CD4-positive, alpha-beta T cell treated with Interleukin-2 at 100 ng/mL for 4 hours (primary cell): ENCODE measurements around the gene PRMT5.
"Not testable (repeated sequence)": the region's sequence is repeated elsewhere in the genome, so short reads cannot be mapped to it uniquely, and the experiment has no call there.

Experiments
- DNase-seq: peaks from one replicate; pipeline ENCODE4 v3.0.0-alpha.2; 2020; ENCODE audit warnings: low spot score

The PRMT5 gene

DNA sequence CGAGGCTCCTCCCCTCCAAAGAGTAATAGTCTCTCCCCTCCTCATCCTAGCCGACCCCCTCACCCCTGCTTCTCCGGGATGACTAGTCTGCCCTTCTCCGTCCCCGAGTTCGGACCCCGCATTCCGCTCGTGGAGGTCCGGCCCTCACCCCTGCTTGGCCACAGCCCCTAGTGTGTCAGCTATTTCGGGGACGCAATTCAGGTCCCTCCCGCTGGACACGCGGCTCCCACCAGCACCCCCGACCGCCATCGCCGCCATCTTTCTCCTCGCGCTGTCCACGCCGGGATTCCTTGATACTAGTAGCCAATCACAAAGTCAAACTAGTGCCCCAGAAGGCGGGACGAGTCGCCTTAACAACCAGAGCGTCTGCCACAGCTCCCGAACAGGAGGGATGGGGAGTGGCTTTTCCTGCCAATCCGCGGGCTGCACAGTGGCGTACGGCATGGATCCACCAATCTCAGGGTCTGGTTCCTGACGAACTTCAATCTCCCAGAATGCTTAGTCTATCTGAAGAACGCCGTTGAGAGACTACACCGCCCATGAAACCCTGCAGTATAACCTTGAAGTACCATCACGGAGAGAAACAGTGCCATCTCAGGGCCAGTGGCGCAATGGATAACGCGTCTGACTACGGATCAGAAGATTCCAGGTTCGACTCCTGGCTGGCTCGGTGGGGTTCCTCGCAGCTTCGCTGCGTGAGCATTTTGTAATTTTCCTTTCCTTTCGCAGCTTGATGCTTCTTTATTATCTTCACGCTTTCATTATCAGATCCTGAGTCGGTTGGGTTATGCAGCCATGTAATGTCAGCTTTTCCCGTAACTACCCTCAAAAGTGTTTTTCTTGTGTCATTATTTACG is at the start of gene PRMT5:
PRMT5 (minus strand) TSS at position 273 of the 857 bp plus-strand sequence; CDS start at position 258, 15 bp downstream.
- DNase-seq: peak; percentile 99

DNA sequence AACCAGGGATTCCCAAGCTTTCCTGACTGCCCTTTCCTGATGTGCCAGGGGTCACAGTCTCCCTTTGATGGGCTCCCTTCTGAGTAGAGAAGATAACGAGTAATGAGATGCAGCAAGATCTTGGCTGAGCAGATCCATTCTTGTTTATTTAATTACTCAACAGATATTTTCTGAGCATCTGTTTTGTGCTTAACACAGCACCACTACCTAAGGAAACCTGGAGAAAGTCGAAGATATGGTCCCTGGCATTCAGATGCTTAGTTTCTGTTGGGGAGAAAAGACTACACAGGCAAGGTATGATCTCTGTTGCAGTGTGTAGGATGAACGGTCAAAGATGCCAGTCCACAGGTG is 49.3 kb upstream of the PRMT5 start:
- DNase-seq: no peak

DNA sequence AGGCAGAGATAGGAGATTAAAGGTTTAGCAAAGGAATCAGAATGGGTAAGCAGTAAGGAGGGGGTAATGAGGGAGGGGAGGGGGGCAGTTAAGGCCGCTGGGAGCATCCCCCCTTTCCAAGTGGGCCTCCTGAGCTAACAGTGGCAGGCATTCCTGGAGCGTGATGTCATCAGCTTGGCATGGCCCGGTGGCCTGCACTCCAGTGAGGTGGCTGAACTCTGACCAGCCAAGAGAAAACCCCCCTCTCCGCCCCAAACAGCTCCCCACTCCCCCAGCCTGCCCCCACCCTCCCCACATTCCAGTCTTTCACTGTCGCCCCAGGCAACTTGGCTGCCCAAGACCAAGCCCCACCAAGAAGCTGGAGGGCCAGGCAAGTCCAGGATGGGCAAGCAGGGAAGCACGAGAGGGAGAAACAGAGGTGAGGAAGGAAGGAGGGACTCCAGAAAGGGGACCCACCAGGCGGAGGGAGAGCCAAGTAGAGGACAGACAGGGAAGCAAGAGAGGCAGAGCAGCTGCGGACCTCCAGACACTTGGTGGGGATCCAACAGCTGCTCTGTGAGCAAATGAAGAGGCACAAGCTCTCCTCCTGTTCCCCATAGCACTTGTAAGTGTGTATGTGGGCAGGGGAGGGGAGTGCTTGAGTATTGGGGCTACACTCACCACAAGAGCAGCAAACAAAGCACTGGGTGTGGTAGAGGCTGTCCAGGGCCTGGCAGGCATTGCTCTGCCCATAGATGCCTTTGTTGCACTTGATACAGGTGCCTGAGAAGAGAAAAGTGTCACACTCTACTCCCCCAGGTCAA is 48.7 kb upstream of the PRMT5 start:
- DNase-seq: no peak

DNA sequence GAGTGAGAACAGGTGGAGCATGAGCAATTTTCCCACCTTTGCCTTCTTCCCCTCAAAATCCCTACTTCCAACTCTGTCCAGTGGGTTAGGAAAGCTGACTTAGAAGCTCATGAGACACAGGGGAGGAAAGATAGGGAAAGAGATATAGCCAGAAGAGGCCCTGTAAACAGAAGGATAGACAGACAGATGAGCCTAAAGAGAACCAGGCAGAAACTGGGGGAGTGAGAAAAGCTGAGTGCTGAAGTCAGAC is 48.2 kb upstream of the PRMT5 start:
- DNase-seq: no peak

DNA sequence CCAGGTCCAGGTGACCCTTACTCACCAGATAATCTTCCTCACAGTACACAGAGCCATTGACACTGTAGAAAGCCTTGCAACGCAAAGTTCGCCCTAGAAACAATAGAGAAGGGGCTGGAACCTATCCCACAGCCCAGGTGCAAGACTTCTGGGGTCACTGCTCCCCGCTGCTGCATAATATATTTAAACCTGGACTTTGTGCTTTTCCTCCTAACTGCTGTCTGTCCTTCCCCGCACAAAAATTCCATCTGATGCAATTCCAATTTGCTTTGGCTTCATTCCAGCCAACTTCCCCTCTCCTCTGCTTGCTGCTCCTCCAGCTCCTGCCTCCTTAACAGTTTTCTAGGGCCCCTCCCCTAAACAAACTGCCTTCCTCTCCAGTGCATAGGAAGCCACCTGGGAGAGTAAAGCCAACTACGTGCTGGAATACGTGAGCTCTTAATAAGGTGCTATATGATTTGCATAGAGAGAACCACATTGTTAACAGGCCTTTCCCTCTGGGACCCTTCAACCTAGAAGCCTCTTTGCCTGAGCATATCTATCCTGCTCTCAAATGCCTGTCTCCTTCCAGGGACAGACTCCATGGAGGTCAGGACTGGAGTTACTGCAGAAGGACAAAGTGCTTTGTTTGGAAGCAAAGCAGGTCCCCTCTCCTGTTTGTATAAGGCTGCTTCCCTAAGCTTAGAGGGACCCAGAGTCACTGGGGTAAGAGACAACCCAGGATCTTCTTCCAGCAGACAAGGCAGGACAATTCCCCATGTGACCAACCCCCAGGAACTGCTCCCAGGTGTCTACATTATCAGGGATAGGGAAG is 47.7 kb upstream of the PRMT5 start:
- DNase-seq: no peak

DNA sequence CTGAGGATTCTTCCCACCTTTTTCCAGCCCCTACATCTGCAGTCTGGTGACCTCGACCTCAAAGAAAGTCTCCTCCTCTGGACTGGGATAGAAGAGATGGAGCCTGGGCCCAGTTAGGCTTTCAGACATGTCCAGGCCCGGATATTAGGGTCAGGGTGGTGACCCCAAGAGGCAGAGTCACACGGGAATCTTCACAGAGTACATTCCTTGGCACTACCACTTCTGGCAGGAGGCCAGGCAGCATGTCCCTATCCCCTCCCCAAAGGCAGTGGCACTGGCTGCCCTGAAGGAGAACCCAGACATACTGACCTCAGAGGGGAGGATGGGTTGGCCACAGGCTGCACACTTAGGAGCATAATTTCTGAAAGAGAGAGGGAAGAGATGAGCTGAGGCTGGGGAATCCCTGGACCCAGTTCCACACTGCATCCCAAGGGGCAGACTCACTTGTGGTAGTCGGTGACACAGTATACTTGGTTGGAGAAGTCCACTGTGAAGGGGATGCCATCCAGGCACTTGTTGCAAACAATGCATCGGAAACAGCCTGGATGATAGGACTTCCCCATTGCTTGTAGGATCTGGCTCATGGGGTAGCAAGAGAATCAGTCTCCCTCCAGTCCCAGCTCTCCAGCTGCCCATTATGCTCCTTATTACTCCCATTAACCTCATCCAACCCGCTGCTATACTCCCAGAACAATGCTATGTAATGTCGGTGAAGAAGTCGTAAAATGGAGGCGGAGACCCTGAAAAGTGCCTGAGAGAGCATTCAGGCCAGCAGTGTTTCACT is 45.5 kb upstream of the PRMT5 start:
- DNase-seq: no peak

DNA sequence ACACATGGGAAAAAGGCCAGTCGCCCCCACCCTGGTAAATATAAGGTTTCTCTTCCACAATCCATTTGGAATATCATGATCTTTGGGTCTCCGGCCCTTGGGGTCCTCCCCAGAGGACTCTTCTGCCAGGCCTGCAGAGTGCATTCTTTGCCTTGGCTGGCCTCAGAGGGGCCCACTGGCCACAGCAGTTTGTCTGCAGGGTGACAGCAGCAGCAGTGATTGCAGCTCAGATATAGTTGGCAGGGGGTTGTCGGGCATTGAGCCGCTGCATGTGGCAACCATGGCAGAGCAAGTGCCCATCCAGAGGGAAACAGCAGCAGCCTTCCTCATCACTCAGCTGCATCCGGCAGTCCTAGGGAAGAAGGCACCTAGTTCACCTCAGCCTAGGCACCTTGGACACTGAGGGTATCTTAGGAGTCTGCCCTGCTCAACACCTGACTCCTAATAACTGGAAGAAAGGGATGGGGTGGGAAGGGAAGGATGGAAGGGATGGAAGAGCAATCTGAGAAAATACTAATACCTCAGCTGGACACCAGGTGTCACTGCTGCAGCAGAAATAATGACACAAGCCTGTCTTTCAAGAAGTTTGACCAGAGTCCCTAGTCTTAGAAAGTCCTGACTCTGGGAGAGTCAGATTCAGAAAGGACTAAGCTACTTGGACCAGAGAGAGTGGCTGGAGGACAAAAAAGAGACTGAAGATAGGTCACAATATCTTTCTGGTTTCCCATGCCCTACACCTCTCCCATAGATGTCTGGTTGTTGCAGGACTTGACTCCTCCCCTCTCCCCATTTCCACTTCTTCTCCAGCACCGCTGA is 44.2 kb upstream of the PRMT5 start:
- peak; percentile 52 for DNase-seq

DNA sequence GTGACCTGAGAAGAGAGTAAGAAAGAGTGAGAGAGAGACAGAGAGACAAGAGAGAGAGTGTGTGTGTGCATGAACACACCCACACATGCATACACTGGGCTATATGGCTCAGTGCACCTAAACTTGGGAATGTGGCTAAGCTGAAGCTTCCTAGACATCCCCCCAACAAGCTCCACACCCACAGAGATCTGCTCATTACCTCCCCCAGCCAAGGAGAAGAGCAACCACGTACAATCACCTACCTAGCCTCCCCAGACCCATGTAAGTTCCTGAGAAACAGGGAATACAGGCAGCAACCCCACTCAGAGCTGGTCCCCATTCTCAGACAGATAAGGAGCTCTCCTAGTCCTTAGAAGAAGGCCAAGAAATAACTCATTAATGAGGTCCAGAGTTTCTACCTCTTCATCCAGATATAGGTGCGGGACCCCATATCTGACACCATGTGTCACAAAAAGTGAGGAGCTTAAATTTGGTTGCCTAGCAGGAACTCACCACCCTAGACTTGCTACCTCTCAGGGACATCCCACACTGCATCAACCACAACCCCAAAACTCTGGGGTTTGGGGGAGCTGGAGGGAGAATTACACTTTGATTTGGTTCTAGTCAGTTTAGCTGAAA is 43.2 kb upstream of the PRMT5 start:
- DNase-seq: no peak

DNA sequence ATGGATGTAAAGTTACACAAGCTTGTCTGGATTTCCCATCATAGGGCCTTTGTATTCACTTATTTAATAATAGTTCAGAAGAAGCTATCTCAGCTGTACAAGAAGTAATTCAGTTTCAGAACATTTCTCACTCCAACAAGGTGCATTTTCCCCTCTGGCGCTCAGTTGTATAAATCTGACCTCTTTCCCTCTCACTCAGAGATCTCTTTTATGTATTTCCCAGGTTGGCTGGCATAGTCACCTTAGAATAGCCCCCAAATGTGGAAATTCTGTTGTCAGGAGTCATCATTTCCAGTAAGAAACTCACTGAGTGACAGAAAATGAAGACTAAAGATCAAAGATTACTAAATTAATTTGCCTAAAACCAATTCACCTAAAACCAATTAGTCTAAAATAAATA is 42.0 kb upstream of the PRMT5 start:
- DNase-seq: no peak

DNA sequence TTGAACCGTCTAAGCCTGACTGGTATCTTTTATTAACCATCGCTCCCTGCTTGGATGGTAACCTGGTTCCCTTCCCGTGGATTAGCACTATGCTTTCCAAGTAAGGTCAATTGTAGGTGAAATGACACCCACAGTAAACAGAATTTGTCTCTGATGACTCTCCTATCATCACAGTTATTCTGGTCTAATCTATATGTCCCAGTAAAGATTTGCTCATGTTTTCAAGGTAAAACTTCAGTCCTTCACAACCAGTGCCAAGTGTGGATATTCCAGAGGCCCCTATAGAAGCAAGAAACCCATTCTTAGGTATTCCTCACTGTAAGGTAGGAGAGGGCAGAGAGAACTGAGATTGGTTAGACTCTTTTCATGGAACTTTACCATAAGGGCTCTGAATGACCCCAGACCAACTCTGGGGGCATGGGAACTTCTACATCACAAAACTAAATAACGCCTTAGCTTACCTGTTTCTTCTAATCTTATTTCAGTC is 37.6 kb upstream of the PRMT5 start:
- DNase-seq: no peak

DNA sequence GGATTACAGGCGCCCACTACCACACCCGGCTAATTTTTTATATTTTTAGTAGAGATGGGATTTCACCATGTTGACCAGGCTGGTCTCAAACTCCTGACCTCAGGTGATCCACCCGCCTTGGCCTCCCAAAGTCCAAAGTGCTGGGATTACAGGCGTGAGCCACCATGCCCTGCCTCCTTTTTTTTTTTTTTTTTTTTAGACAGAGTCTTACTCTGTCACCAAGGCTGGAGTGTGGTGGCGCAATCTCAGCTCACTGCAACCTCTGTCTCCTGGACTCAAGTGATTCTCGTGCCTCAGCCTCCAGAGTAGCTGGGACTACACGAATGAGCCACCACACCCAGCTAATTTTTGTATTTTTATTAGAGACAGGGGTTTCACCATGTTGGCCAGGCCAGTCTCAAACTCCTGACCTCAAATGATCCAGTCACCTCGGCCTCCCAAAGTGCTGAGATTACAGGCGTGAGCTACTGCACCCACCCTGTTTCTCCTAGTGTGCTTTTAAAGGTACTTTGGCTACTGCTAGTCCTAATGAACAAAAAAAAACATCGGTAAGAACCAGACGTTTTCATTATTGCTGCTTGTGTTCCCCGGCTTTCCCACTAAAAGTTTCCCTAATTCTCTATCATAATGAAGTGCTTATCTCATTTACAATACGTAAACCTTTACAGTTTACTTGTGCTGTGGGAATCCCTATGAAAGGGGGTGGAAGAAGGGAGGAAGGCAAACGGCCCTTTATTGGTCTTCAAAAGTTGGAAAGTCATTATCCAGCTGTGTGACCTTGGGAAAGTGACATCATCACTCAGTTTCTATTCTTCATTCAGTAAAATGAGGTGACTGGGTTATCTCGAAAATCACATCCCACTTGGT is 37.0 kb upstream of the PRMT5 start:
- DNase-seq: not testable (repeated sequence)

DNA sequence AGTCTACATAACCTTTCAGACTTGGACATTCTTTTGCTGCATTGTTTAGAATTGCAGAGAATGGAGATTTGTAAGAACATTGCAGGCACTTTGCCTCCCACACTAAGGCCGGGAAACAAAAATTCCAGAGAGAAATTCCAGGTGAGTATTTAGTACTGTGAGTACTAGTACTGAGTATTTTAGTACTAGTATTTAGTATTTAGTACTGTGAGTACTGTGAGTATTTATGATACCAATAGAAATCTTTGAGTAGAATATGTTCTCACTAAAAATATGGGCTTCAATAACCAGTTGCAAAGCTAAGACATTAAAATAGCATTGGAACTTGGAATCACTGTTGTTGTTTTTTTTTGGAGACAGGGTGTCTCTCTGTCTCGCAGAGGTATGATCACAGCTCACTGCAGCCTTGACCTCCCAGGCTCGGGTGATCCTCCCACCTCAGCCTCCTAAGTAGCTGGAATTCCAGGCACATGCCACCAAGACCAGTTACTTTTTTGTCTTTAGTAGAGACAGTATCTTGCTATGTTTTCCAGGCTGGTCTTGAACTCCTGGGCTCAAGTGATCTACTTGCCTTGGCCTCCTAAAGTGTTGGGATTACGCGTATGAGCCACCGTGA is 33.0 kb upstream of the PRMT5 start:
- DNase-seq: no peak

DNA sequence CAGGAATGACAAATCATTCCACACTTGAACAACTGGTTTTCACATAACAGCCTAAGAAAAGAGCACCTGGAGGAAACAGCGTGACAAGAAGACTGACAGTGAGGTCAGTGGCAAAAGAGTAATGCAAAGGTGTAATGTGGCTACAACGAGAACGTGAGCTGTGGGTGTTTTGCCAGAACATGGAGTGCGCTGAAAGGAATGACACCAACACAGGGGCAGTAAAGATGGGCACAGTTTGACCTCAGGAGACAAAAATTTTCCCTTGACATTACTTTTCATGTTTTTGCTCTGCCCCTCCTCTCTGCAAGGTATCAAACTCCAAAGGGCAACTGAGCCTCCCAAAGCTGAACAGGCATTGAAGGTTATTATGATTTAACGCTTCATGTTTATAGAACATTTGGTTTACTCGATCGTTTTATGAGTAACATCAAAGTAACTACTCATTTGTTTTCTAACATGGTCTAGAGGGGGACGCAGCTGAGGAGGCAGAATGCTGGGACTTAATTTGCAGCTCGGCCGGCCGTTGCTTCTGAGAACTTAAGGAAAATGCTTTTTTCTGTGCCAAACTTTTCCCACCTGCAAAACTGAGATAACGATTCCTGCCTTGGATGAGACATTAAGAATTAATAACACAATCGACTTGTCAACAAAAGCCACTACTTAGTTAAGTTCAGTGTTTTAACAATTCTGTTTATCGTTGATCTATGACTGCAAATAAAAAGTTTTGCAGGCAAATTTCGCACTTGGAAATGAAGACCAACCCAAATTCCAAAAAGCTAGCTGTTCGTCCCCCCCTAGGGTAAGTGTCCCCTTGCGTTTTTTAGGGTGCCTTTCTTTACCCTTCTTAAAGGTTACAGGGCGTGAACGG is 26.8 kb upstream of the PRMT5 start:
- DNase-seq: no peak

DNA sequence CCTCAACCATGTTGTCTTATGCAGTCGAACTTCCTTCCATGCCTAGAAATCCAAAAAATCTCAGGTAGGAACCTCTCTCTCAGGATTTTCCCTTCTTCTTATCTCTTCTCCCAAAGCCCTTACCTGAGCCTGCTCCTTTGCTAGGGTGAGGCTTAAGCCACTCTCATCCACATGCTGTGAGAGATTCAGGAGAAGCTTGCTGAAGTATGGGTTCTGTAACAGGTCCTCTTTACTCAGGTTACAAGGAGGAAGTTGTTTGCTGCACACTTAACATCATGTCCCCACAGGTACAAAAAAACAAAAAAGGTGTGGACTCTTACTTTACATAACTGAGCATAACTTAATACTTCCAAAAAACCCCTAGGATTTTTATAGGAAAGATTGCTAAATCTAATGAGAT is 23.2 kb upstream of the PRMT5 start:
- DNase-seq: no peak

DNA sequence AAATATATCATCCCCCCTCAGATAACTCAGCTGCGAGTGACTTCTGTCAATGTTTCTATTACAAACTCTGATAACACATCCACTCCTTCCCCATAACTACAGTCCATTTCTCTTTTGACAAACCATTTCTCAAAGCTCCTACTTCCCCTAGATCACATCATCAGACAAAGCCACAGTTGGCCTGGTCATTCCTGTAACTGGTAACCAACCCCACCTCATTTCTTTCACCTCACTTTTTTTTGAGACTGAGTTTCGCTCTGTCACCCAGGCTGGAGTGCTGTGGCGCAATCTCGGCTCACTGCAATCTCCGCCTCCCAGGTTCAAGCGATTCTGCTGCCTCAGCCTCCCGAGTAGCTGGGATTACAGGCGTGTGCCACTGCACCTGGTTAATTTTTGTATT is 22.6 kb upstream of the PRMT5 start:
- DNase-seq: not testable (repeated sequence)

DNA sequence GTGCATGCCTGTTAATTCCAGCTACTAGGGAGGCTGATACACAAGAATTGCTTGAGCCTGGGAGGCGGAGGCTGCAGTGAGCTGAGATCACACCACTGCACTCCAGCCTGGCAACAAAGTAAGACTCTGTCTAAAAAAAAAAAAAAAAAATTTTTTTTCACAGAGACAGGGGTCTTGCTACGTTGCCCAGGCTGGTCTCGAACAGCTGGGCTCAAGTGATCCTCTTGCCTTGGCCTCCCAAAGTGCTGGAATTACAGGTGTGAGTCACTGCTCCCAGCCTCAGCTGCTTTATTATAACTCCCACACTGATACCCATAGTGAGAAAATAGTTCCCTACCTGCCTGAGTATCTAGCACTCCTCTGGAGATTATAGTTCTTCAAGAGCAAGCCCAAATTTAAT is 16.5 kb upstream of the PRMT5 start:
- no peak for DNase-seq

DNA sequence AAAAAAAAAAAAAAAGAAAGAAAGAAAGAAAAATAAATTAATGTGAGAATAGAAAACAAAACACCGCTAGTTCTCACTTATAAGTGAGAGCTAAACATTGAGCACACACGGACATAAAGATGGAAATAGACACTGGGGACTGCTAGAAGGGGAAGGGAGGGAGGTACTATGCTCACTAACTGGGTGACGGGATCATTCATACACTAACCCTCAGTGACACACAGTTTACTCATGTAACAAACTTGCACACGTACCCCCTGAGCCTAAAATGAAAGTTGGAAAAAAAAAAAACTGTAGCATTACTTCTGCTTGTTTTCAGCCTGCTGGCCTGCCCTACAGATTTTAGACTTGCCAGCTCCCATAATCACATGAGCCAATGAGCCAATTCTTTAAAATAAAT is 10.5 kb upstream of the PRMT5 start:
- no peak for DNase-seq

DNA sequence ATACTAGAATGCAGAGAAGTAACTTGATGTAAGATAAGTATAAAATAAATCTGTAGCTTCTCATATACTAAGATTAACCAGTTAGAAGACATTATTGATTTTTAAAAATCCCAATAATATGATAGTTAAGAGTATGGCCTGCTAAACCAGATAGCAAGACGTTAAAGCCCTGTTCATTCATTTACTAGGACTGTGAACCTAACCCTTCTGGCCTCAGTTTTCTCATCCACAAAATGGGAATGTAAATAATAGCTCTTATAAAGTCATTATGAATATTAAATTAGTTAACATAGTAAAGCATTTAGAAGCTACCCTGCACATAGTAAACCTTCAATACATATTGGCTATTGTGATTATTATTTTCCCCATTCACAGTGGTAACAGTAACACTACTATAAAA is 6.0 kb upstream of the PRMT5 start:
- DNase-seq: no peak
